Hepatocyte (in vitro differentiated cells): Measurements from ENCODE around the gene SLC17A9. TPM values are rescaled to one million over a fixed set of nuclear protein-coding genes. Genes with fewer than 3 reads are reported as not detected.

Experiments
- DNase-seq: peaks from one replicate; pipeline ENCODE4 v3.0.0-alpha.2; 2016; ENCODE audit warnings: low spot score
- H2AFZ ChIP-seq: fragments of 200-600 bp; sonication (generic); 2 replicates; pipeline ENCODE4 v1.6.0; 2016; ENCODE audit warnings: antibody characterized with exemption, mild to moderate bottlenecking
- H3K27ac ChIP-seq: fragments of 200-600 bp; sonication (generic); 2 replicates; pipeline ENCODE4 v1.5.1; 2016; ENCODE audit warnings: mild to moderate bottlenecking
- H3K27me3 ChIP-seq: fragments of 200-600 bp; sonication (generic); 2 replicates; pipeline ENCODE4 v1.6.1; 2016
- H3K36me3 ChIP-seq: fragments of 200-600 bp; sonication (generic); replicated peaks from 2 replicates; pipeline ENCODE4 v1.5.1; 2016; ENCODE audit warnings: low read depth; ENCODE audit not compliant: insufficient read depth
- H3K4me1 ChIP-seq: fragments of 200-600 bp; sonication (generic); 2 replicates; pipeline ENCODE4 v1.5.1; 2016; ENCODE audit warnings: mild to moderate bottlenecking, moderate library complexity; ENCODE audit not compliant: insufficient read depth
- H3K4me2 ChIP-seq: fragments of 200-600 bp; sonication (generic); 2 replicates; pipeline ENCODE4 v1.6.0; 2016
- H3K4me3 ChIP-seq: fragments of 200-600 bp; sonication (generic); 2 replicates; pipeline ENCODE4 v1.5.1; 2016; ENCODE audit warnings: mild to moderate bottlenecking
- H3K79me2 ChIP-seq: fragments of 200-600 bp; sonication (generic); 2 replicates; pipeline ENCODE4 v1.6.0; 2017; ENCODE audit warnings: mild to moderate bottlenecking
- H3K9me2 ChIP-seq: fragments of 200-600 bp; sonication (generic); replicated peaks from 2 replicates; pipeline ENCODE4 v1.6.0; 2017; ENCODE audit warnings: mild to moderate bottlenecking; ENCODE audit not compliant: insufficient read depth
- H3K9me3 ChIP-seq: fragments of 200-600 bp; sonication (generic); 2 replicates; pipeline ENCODE4 v1.5.1; 2016; ENCODE audit warnings: low read depth, mild to moderate bottlenecking
- H4K20me1 ChIP-seq: fragments of 200-600 bp; sonication (generic); 2 replicates; pipeline ENCODE4 v1.6.0; 2016; ENCODE audit warnings: mild to moderate bottlenecking; ENCODE audit not compliant: insufficient read depth, poor library complexity, severe bottlenecking
- EZH2 ChIP-seq: fragments of 200-600 bp; sonication (generic); IDR thresholded peaks from 2 replicates; pipeline ENCODE4 v1.6.1; 2016; ENCODE audit warnings: antibody characterized with exemption, mild to moderate bottlenecking, borderline replicate concordance
- EZH2phosphoT487 ChIP-seq: fragments of 200-600 bp; sonication (generic); IDR thresholded peaks from one replicate; pipeline ENCODE4 v1.6.1; 2018; ENCODE audit warnings: antibody characterized with exemption, mild to moderate bottlenecking, low read depth, moderate library complexity; ENCODE audit not compliant: unreplicated experiment, severe bottlenecking
- WGBS: methylation state at CpG from one replicate; pipeline ENCODE4 v1.1.6; 2016; ENCODE audit warnings: low lambda C conversion rate; ENCODE audit errors: missing lambda C conversion rate; 5-methylcytosine and 5-hydroxymethylcytosine counted together
- polyA plus RNA-seq: library from polyadenylated mRNA; unstranded; fragments of >200 nt; fragmentation: Nextera tagmentation; extraction: Ambion mirVana; gene quantifications from 2 replicates; pipeline ENCODE4 v1.2.1, GENCODE V29; 2016
- total RNA-seq: library from RNA; depleted of rRNA; stranded (reverse); fragments of >200 nt; gene quantifications from 2 replicates; pipeline ENCODE4 v1.2.3, GENCODE V29; 2014
- TF ChIP-seq, protein P1 (sequence below): fragments of 200-600 bp; sonication (generic); IDR thresholded peaks from 2 replicates; pipeline ENCODE4 v1.5.1; 2016; ENCODE audit warnings: antibody characterized with exemption, mild to moderate bottlenecking; ENCODE audit not compliant: poor library complexity

Gene SLC17A9
- total and polyA plus RNA-seq, 2 experiments from 2014 or later = 26.9 to 83.9 TPM

DNA sequence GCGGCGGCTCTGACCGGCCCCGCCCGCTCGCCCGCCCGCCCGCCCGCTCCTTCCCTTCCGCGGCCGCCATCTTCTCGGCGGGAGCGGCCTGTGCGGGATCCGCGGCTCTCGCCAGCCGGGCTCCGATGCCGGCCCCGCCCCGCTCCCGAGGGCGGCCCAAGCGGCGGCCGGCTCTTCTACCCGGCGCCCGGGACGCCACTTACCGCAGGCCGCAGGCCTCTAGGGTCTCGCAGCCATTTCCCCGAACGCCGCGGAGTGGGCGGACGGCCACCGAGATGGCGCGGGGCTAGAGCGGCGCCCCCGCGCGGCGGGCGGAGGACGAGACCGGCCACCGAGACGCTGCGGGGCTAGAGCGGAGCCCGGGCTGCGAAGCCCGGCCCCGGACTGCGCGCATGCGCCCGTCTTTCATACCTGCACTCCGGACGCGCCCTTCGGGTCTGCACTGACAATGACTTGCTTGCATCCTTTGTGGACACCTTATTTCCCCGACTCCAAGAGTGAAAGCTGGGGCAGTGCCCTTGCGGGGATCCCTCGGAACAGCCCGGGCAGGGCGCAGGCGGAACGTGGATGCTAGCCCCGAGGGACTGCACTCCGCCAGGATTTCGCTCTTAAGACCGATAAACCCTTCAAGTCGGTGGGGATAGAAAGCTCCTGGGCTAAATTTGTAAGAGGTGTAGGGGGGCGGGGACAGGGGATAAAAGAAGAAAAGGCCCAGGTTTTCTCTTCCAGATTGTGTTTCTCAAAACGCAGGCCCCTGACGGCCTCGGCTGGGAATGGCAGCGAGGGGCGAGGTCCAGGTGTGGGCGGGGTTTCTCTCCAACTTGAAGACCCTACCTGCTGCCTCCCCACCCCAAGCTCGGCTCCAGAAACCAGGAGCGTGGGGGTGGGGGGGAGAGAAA, 26.0 kb upstream of the SLC17A9 start, which contains the start of gene DIDO1:
Gene DIDO1, minus strand, starts transcription at position 277 of the 899 bp plus-strand sequence.
- peak within 1 kb of the TSS; percentile 98 for H3K27ac ChIP-seq
- H3K4me1 ChIP-seq = peaks cover 46% of the 10 kb centered on the region
- no peak for TF ChIP-seq EZH2
- TF ChIP-seq, protein P1, sequence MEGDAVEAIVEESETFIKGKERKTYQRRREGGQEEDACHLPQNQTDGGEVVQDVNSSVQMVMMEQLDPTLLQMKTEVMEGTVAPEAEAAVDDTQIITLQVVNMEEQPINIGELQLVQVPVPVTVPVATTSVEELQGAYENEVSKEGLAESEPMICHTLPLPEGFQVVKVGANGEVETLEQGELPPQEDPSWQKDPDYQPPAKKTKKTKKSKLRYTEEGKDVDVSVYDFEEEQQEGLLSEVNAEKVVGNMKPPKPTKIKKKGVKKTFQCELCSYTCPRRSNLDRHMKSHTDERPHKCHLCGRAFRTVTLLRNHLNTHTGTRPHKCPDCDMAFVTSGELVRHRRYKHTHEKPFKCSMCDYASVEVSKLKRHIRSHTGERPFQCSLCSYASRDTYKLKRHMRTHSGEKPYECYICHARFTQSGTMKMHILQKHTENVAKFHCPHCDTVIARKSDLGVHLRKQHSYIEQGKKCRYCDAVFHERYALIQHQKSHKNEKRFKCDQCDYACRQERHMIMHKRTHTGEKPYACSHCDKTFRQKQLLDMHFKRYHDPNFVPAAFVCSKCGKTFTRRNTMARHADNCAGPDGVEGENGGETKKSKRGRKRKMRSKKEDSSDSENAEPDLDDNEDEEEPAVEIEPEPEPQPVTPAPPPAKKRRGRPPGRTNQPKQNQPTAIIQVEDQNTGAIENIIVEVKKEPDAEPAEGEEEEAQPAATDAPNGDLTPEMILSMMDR = peak; percentile 28
- H4K20me1 ChIP-seq = peaks cover 58% of the 10 kb centered on the region
- H3K36me3 ChIP-seq = no peaks in the 10 kb centered on the region
- WGBS = 1% methylated on average over 68 of the region's 92 CpGs
- peak within 1 kb of the TSS; percentile 93 for H3K4me2 ChIP-seq
- H3K9me2 ChIP-seq = no peaks in the 10 kb centered on the region
- H3K27me3 ChIP-seq = no peaks in the 10 kb centered on the region
- H3K4me3 ChIP-seq = peak within 1 kb of the TSS; percentile 66
- no peaks in the 10 kb centered on the region for H3K9me3 ChIP-seq
- peaks cover 92% of the 10 kb centered on the region for H3K79me2 ChIP-seq
- H2AFZ ChIP-seq = peak within 1 kb of the TSS; percentile 38
- DNase-seq = peak; percentile 97

DNA sequence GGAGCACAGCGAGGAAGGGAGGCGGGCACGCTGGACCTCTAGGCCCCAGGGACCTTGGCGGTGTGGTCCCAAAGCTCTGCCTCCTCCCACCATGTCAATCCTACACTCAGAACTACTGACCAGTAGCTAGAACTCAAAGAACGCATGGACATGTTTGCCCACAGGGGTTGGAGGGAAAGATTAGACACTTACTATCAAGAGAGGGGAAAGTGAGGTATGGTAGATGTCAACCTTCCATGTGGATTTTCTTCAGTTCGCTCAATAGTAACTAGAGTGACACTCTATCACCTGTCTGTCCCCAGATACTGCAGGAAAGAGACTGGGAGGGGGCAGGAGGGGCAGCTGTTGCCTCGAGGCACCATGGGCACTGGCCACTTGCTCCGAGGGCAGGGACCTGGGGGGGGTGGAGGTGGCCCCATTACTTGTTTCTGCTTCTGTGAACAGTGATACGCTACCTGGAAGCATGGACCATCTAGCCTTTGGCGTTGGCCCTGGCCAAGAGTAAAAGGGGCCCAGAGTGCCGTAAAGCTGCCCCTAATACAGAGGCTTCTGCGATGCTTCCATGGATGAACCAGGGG, 25.3 kb upstream of the SLC17A9 start:
- peaks cover 58% of the 10 kb centered on the region for H4K20me1 ChIP-seq
- H2AFZ ChIP-seq = no peak overlapping the region
- peak overlapping the region; percentile 98 for H3K27ac ChIP-seq
- no peaks in the 10 kb centered on the region for H3K27me3 ChIP-seq
- H3K36me3 ChIP-seq = no peaks in the 10 kb centered on the region
- 74% methylated on average over 10 of the region's 12 CpGs for WGBS
- peaks cover 92% of the 10 kb centered on the region for H3K79me2 ChIP-seq
- peaks cover 42% of the 10 kb centered on the region for H3K4me1 ChIP-seq
- no peaks in the 10 kb centered on the region for H3K9me2 ChIP-seq
- H3K9me3 ChIP-seq = no peaks in the 10 kb centered on the region
- DNase-seq = no peak
- H3K4me2 ChIP-seq = peak overlapping the region; percentile 93
- H3K4me3 ChIP-seq = no peak overlapping the region
- TF ChIP-seq EZH2phosphoT487 (no peak), EZH2 (no peak)
- TF ChIP-seq, protein P1 = no peak

DNA sequence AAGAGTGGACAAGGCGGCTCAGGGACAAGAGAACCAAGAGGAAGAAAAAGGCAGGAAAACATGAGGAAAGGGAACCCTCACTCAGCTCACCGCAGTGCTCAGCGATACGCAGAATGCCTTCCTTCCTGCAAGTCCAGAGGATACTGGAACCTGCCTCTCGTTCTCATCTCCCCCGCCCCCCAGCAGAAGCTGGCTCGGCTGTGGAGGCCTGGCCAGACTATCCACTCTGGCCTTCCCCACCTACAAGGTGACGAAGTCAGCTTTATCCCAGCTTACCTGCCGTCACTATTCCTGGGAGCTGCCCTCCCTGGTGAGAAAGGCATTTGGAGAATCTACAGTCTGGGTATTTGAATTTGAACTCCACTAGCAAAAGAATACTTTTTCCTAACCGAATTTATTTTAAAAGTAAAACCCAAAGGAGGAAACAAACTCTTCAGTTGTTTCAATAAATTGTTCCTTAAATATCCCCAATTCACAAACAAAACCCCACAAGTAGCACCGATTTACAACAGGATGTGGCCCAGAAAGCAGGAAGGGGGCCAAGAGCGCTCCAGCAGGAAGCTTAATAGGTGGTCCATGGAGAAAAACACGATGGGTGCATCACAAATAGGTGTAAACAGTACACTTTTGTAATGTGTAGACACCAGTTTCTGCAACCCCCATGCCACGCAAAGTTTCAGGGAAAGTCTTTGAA, 24.1 kb upstream of the SLC17A9 start:
- peak overlapping the region; percentile 52 for H2AFZ ChIP-seq
- H3K4me2 ChIP-seq = peak overlapping the region; percentile 93
- WGBS = 52% methylated on average over 14 of the region's 14 CpGs
- DNase-seq = no peak
- peak overlapping the region; percentile 62 for H3K4me3 ChIP-seq
- no peaks in the 10 kb centered on the region for H3K27me3 ChIP-seq
- no peaks in the 10 kb centered on the region for H3K36me3 ChIP-seq
- H3K4me1 ChIP-seq = peaks cover 33% of the 10 kb centered on the region
- peak overlapping the region; percentile 98 for H3K27ac ChIP-seq
- peaks cover 92% of the 10 kb centered on the region for H3K79me2 ChIP-seq
- H3K9me2 ChIP-seq = no peaks in the 10 kb centered on the region
- no peaks in the 10 kb centered on the region for H3K9me3 ChIP-seq
- H4K20me1 ChIP-seq = peaks cover 52% of the 10 kb centered on the region
- TF ChIP-seq EZH2 (no peak), EZH2phosphoT487 (no peak)
- TF ChIP-seq, protein P1 = no peak
